WERI-Rb-1 (cell line): Measurements from ENCODE around the gene BBS4.
"Not testable (repeated sequence)": the region's sequence is repeated elsewhere in the genome, so short reads cannot be mapped to it uniquely, and the experiment has no call there.

ENCODE experiments used
- DNase-seq: peaks from one replicate; pipeline ENCODE4 v3.0.0-alpha.2; 2020
- H3K27ac ChIP-seq: fragments of 250-450 bp; sonication (Bioruptor Pico); 2 replicates; pipeline ENCODE4 v1.5.1; 2020; ENCODE audit warnings: mild to moderate bottlenecking, moderate library complexity
- H3K27me3 ChIP-seq: fragments of 250-450 bp; sonication (Bioruptor Pico); 2 replicates; pipeline ENCODE4 v1.5.1; 2021; ENCODE audit warnings: mild to moderate bottlenecking, low read depth, moderate library complexity; ENCODE audit not compliant: insufficient read depth, severe bottlenecking
- H3K36me3 ChIP-seq: fragments of 250-450 bp; sonication (Bioruptor Pico); 2 replicates; pipeline ENCODE4 v1.5.1; 2020; ENCODE audit warnings: mild to moderate bottlenecking, moderate library complexity
- H3K4me3 ChIP-seq: 2 replicates; pipeline ENCODE4 v1.5.1; 2011; ENCODE audit warnings: low read depth, mild to moderate bottlenecking, control low read depth, low read length
- H3K9me3 ChIP-seq: fragments of 250-450 bp; sonication (Bioruptor Pico); 2 replicates; pipeline ENCODE4 v1.5.1; 2021; ENCODE audit warnings: mild to moderate bottlenecking, moderate library complexity; ENCODE audit not compliant: severe bottlenecking
- TF ChIP-seq, protein P1 (sequence below): IDR thresholded peaks from 2 replicates; pipeline ENCODE4 v1.5.1; 2011; ENCODE audit warnings: low read depth, mild to moderate bottlenecking, control low read depth, inconsistent platforms, low read length

BBS4 gene

GRCh38 chr15:72706266-72706665, 20.3 kb downstream of the BBS4 start:
- no peak overlapping the region for H3K4me3 ChIP-seq
- no peak overlapping the region for H3K27ac ChIP-seq
- H3K27me3 ChIP-seq: no peaks in the 10 kb centered on the region
- H3K9me3 ChIP-seq: no peaks in the 10 kb centered on the region
- no peaks in the 10 kb centered on the region for H3K36me3 ChIP-seq
- TF ChIP-seq, protein P1, sequence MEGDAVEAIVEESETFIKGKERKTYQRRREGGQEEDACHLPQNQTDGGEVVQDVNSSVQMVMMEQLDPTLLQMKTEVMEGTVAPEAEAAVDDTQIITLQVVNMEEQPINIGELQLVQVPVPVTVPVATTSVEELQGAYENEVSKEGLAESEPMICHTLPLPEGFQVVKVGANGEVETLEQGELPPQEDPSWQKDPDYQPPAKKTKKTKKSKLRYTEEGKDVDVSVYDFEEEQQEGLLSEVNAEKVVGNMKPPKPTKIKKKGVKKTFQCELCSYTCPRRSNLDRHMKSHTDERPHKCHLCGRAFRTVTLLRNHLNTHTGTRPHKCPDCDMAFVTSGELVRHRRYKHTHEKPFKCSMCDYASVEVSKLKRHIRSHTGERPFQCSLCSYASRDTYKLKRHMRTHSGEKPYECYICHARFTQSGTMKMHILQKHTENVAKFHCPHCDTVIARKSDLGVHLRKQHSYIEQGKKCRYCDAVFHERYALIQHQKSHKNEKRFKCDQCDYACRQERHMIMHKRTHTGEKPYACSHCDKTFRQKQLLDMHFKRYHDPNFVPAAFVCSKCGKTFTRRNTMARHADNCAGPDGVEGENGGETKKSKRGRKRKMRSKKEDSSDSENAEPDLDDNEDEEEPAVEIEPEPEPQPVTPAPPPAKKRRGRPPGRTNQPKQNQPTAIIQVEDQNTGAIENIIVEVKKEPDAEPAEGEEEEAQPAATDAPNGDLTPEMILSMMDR: no peak
- no peak for DNase-seq

- not testable (repeated sequence) for H3K9me3 ChIP-seq, H3K27me3 ChIP-seq, DNase-seq
Measured at GRCh38 chr15:72708551-72709303, 22.7 kb downstream of the BBS4 start.

DNA sequence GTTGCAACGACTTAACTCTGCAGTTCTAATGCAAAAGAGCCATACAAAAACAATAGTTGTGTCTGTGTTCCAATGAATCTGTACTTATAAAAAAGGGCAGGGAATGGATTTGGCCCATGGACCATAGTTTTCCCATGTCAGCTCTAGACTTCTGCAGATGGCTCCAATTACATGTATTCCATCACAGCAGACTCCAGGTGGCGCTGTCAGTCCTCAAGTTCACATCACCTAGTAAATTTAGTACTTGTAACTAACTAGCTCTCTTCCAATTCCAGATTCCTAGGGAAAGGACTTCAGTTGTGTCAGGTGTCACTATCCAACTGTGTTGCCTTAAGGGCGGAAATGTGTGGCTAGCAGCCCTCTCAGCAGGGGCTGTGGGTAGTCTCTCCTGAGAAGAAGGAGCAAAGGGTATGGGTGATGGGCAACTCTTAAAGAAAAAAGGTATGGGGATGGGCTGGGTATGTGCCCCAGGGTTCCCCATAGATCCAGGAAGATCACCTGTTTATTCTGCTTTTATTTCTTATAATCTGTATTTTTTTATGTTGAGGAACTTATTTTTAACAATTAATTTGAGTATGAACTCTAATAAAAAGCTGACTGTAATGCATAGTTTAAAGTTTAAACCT, 36.2 kb downstream of the BBS4 start:
- H3K4me3 ChIP-seq: no peak overlapping the region
- H3K9me3 ChIP-seq: no peaks in the 10 kb centered on the region
- TF ChIP-seq, protein P1: peak; percentile 77
- H3K27ac ChIP-seq: no peak overlapping the region
- H3K27me3 ChIP-seq: no peaks in the 10 kb centered on the region
- DNase-seq: peak; percentile 71
- peaks cover 9% of the 10 kb centered on the region for H3K36me3 ChIP-seq

More at GRCh38 chr15:72708551-72709303, 22.7 kb downstream of the BBS4 start:
- H3K36me3 ChIP-seq, H3K27ac ChIP-seq, H3K4me3 ChIP-seq: not testable (repeated sequence)

- TF ChIP-seq, protein P1: no peak
- Histone ChIP-seq H3K27ac (no peak overlapping the region), H3K9me3 (no peaks in the 10 kb centered on the region), H3K27me3 (no peaks in the 10 kb centered on the region), H3K36me3 (no peaks in the 10 kb centered on the region), H3K4me3 (no peak overlapping the region)
- no peak for DNase-seq
Measured at GRCh38 chr15:72724028-72724427, 38.0 kb downstream of the BBS4 start.

GRCh38 chr15:72725446-72725845, 39.4 kb downstream of the BBS4 start:
- TF ChIP-seq, protein P1: no peak
- no peak for DNase-seq
- peaks cover 3% of the 10 kb centered on the region for H3K36me3 ChIP-seq
- no peak overlapping the region for H3K27ac ChIP-seq
- H3K27me3 ChIP-seq: no peaks in the 10 kb centered on the region
- H3K9me3 ChIP-seq: no peaks in the 10 kb centered on the region
- H3K4me3 ChIP-seq: no peak overlapping the region

- not testable (repeated sequence) for H3K27me3 ChIP-seq, H3K36me3 ChIP-seq, H3K27ac ChIP-seq
Measured at GRCh38 chr15:72725851-72726250, 39.8 kb downstream of the BBS4 start.

More at GRCh38 chr15:72725851-72726250, 39.8 kb downstream of the BBS4 start:
- not testable (repeated sequence) for DNase-seq, H3K4me3 ChIP-seq, H3K9me3 ChIP-seq
